GM12878 (cell line): ENCODE results near the gene CD209.

Experiments used
- ATF2 ChIP-seq: IDR thresholded peaks from 2 replicates; pipeline ENCODE4 v1.6.1; 2012; ENCODE audit warnings: low read length, inconsistent platforms
- CBX5 ChIP-seq: sonication (generic); IDR thresholded peaks from 2 replicates; pipeline ENCODE4 v1.6.1; 2016; ENCODE audit warnings: low read depth, moderate library complexity, mild to moderate bottlenecking, inconsistent platforms
- CREB1 ChIP-seq: IDR thresholded peaks from 2 replicates; pipeline ENCODE4 v1.6.1; 2012; ENCODE audit warnings: low read depth, mild to moderate bottlenecking, inconsistent platforms
- ELK1 ChIP-seq: IDR thresholded peaks from 2 replicates; pipeline ENCODE4 v1.6.1; 2012; ENCODE audit warnings: low read depth, low read length, improper control_type of control experiment
- EP300 ChIP-seq, 2 experiments: fragments of 150-350 bp in 1 of 2; IDR thresholded peaks; 2 replicates each; pipeline ENCODE4 v1.6.1; 2011 to 2012; ENCODE audit warnings: low read depth in 2 of 2, low read length in 2 of 2, borderline replicate concordance in 1 of 2, improper control_type of control experiment in 1 of 2, inconsistent platforms in 1 of 2; ENCODE audit not compliant: control insufficient read depth in 1 of 2
- EZH2 ChIP-seq: IDR thresholded peaks from 2 replicates; pipeline ENCODE4 v1.6.1; 2012; ENCODE audit warnings: low read depth, mild to moderate bottlenecking, control low read depth, inconsistent platforms, low read length, borderline replicate concordance; ENCODE audit not compliant: control insufficient read depth
- FOXM1 ChIP-seq: IDR thresholded peaks from 2 replicates; pipeline ENCODE4 v1.6.1; 2012; ENCODE audit warnings: low read depth, mild to moderate bottlenecking, inconsistent platforms, low read length, moderate library complexity
- GABPA ChIP-seq: IDR thresholded peaks from 2 replicates; pipeline ENCODE4 v1.6.1; 2014; ENCODE audit warnings: antibody characterized with exemption, low read depth, mild to moderate bottlenecking, inconsistent platforms
- NR2F1 ChIP-seq: fragments of 450-650 bp; conservative IDR thresholded peaks from 2 replicates; pipeline ENCODE4 v1.6.1; 2017; ENCODE audit warnings: mild to moderate bottlenecking
- RAD21 ChIP-seq: IDR thresholded peaks from 2 replicates; pipeline ENCODE4 v1.6.1; 2011; ENCODE audit warnings: mild to moderate bottlenecking, low read depth, low read length, moderate library complexity; ENCODE audit not compliant: insufficient read depth
- SIN3A ChIP-seq: IDR thresholded peaks from 2 replicates; pipeline ENCODE4 v1.6.1; 2012; ENCODE audit warnings: low read depth, low read length, improper control_type of control experiment
- TF ChIP-seq, protein P1 (sequence below), 3 experiments: IDR thresholded peaks in 2 of 3; conservative IDR thresholded peaks in 1 of 3; 2 replicates each; pipeline ENCODE4 v1.5.1; 2011; ENCODE audit warnings: low read depth in 3 of 3, low read length in 3 of 3, mild to moderate bottlenecking in 3 of 3, control low read depth in 2 of 3, moderate library complexity in 2 of 3, inconsistent platforms in 1 of 3, mixed read lengths in 1 of 3; ENCODE audit not compliant: control insufficient read depth in 2 of 3, insufficient read depth in 1 of 3; ENCODE audit errors: extremely low read depth in 1 of 3
- TF ChIP-seq, protein P2 (sequence below): IDR thresholded peaks from 2 replicates; pipeline ENCODE4 v1.6.1; 2011; ENCODE audit warnings: mild to moderate bottlenecking, low read depth, low read length, moderate library complexity; ENCODE audit not compliant: insufficient replicate concordance
- TF ChIP-seq, protein P3 (sequence below): fragments of 450-650 bp; IDR thresholded peaks from 2 replicates; pipeline ENCODE4 v1.6.1; 2017; ENCODE audit warnings: mild to moderate bottlenecking

GRCh38 chr19:7742991-7743390, 4.3 kb downstream of the CD209 start:
- TF ChIP-seq, protein P1, sequence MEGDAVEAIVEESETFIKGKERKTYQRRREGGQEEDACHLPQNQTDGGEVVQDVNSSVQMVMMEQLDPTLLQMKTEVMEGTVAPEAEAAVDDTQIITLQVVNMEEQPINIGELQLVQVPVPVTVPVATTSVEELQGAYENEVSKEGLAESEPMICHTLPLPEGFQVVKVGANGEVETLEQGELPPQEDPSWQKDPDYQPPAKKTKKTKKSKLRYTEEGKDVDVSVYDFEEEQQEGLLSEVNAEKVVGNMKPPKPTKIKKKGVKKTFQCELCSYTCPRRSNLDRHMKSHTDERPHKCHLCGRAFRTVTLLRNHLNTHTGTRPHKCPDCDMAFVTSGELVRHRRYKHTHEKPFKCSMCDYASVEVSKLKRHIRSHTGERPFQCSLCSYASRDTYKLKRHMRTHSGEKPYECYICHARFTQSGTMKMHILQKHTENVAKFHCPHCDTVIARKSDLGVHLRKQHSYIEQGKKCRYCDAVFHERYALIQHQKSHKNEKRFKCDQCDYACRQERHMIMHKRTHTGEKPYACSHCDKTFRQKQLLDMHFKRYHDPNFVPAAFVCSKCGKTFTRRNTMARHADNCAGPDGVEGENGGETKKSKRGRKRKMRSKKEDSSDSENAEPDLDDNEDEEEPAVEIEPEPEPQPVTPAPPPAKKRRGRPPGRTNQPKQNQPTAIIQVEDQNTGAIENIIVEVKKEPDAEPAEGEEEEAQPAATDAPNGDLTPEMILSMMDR (IDR thresholded peaks at IDR 0.05 in 2 of 3, conservative IDR thresholded peaks at IDR 0.05 in 1 of 3; ENCODE audit: control insufficient read depth in 2 of 3, extremely low read depth in 1 of 3, insufficient read depth in 1 of 3, low read depth in 3 of 3, low read length in 3 of 3): no peak
- TF ChIP-seq CBX5: no peak
- no peak for TF ChIP-seq RAD21
- TF ChIP-seq EZH2: no peak
- TF ChIP-seq GABPA: no peak
- TF ChIP-seq ELK1: no peak
- no peak for TF ChIP-seq FOXM1
- no peak for TF ChIP-seq CREB1
- no peak for TF ChIP-seq EP300 (IDR thresholded peaks at IDR 0.05; ENCODE audit: borderline replicate concordance in 1 of 2, control insufficient read depth in 1 of 2, low read depth in 2 of 2, low read length in 2 of 2)
- TF ChIP-seq, protein P2, sequence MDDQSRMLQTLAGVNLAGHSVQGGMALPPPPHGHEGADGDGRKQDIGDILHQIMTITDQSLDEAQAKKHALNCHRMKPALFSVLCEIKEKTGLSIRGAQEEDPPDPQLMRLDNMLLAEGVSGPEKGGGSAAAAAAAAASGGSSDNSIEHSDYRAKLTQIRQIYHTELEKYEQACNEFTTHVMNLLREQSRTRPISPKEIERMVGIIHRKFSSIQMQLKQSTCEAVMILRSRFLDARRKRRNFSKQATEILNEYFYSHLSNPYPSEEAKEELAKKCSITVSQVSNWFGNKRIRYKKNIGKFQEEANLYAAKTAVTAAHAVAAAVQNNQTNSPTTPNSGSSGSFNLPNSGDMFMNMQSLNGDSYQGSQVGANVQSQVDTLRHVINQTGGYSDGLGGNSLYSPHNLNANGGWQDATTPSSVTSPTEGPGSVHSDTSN: no peak
- no peak for TF ChIP-seq SIN3A
- no peak for TF ChIP-seq ATF2
- TF ChIP-seq NR2F1: no peak
- TF ChIP-seq, protein P3, sequence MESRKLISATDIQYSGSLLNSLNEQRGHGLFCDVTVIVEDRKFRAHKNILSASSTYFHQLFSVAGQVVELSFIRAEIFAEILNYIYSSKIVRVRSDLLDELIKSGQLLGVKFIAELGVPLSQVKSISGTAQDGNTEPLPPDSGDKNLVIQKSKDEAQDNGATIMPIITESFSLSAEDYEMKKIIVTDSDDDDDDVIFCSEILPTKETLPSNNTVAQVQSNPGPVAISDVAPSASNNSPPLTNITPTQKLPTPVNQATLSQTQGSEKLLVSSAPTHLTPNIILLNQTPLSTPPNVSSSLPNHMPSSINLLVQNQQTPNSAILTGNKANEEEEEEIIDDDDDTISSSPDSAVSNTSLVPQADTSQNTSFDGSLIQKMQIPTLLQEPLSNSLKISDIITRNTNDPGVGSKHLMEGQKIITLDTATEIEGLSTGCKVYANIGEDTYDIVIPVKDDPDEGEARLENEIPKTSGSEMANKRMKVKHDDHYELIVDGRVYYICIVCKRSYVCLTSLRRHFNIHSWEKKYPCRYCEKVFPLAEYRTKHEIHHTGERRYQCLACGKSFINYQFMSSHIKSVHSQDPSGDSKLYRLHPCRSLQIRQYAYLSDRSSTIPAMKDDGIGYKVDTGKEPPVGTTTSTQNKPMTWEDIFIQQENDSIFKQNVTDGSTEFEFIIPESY: no peak
